HepG2 (cell line): ENCODE data around the gene MAP1LC3A. TPM values are rescaled to one million over a fixed set of nuclear protein-coding genes. Genes with fewer than 3 reads are reported as not detected.
A peak's percentile ranks its signal among the peaks of the same experiment; 100 is the strongest.

Experiments used
- GATAD1 ChIP-seq: IDR thresholded peaks from 2 replicates; pipeline ENCODE4 v1.6.1; 2016; ENCODE audit warnings: missing genetic modification reagents, missing compliant biosample characterization
- HMG20B ChIP-seq: conservative IDR thresholded peaks from 2 replicates; pipeline ENCODE4 v1.6.1; 2016; ENCODE audit warnings: missing genetic modification reagents, missing compliant biosample characterization
- KDM5A ChIP-seq: fragments of 200-600 bp; sonication (generic); IDR thresholded peaks from 2 replicates; pipeline ENCODE4 v1.7.0; 2018; ENCODE audit warnings: antibody characterized with exemption, mild to moderate bottlenecking, low read length, borderline replicate concordance
- MEIS1 ChIP-seq: sonication (generic); formaldehyde crosslinking; IDR thresholded peaks from 2 replicates; pipeline ENCODE4 v1.9.0; 2021; ENCODE audit warnings: mild to moderate bottlenecking, missing genetic modification reagents, moderate library complexity, borderline replicate concordance
- NR2F6 ChIP-seq, 2 experiments: IDR thresholded peaks; 2 replicates each; pipeline ENCODE4 v1.6.1; 2016; ENCODE audit warnings: antibody characterized with exemption in 1 of 2, mild to moderate bottlenecking in 1 of 2
- PHF5A ChIP-seq: IDR thresholded peaks from one replicate; pipeline ENCODE4 v1.6.1; 2018; ENCODE audit warnings: low read depth, missing genetic modification reagents; ENCODE audit not compliant: unreplicated experiment
- PRDM4 ChIP-seq: sonication (generic); formaldehyde crosslinking; IDR thresholded peaks from 2 replicates; pipeline ENCODE4 v1.9.0; 2021; ENCODE audit warnings: missing genetic modification reagents, borderline replicate concordance
- SMAD1 ChIP-seq: sonication (generic); formaldehyde crosslinking; IDR thresholded peaks from 2 replicates; pipeline ENCODE4 v1.4.0; 2020; ENCODE audit warnings: missing genetic modification reagents, low read depth, mild to moderate bottlenecking, borderline replicate concordance
- SP2 ChIP-seq: sonication (generic); formaldehyde crosslinking; IDR thresholded peaks from 2 replicates; pipeline ENCODE4 v1.5.1; 2020; ENCODE audit warnings: mild to moderate bottlenecking, missing genetic modification reagents
- YY1 ChIP-seq: IDR thresholded peaks from 2 replicates; pipeline ENCODE4 v1.6.1; 2011; ENCODE audit warnings: low read length, low read depth, moderate library complexity, mild to moderate bottlenecking; ENCODE audit not compliant: insufficient read depth, insufficient replicate concordance
- ZBTB20 ChIP-seq: sonication (generic); formaldehyde crosslinking; IDR thresholded peaks from 2 replicates; pipeline ENCODE4 v1.8.1; 2023; ENCODE audit warnings: missing genetic modification reagents, low read depth, mild to moderate bottlenecking, borderline replicate concordance
- ZBTB4 ChIP-seq: sonication (generic); formaldehyde crosslinking; IDR thresholded peaks from 2 replicates; pipeline ENCODE4 v1.4.0; 2020; ENCODE audit warnings: missing genetic modification reagents, mild to moderate bottlenecking, borderline replicate concordance
- ZNF235 ChIP-seq: sonication (generic); formaldehyde crosslinking; IDR thresholded peaks from 2 replicates; pipeline ENCODE4 v1.8.1; 2023; ENCODE audit warnings: mild to moderate bottlenecking, missing genetic modification reagents, borderline replicate concordance
- ZNF552 ChIP-seq: sonication (generic); formaldehyde crosslinking; IDR thresholded peaks from 2 replicates; pipeline ENCODE4 v1.9.0; 2022; ENCODE audit warnings: missing genetic modification reagents, mild to moderate bottlenecking, borderline replicate concordance
- ZNF567 ChIP-seq: sonication (generic); formaldehyde crosslinking; IDR thresholded peaks from 2 replicates; pipeline ENCODE4 v1.8.1; 2023; ENCODE audit warnings: mild to moderate bottlenecking, missing genetic modification reagents, borderline replicate concordance
- ZNF660 ChIP-seq: sonication (generic); formaldehyde crosslinking; IDR thresholded peaks from 2 replicates; pipeline ENCODE4 v1.5.1; 2020; ENCODE audit warnings: mild to moderate bottlenecking, low read depth, missing genetic modification reagents, borderline replicate concordance
- ZNF775 ChIP-seq: sonication (generic); formaldehyde crosslinking; IDR thresholded peaks from 2 replicates; pipeline ENCODE4 v1.4.0; 2020; ENCODE audit warnings: missing genetic modification reagents, mild to moderate bottlenecking, moderate library complexity, borderline replicate concordance
- ZNF781 ChIP-seq: sonication (generic); formaldehyde crosslinking; IDR thresholded peaks from 2 replicates; pipeline ENCODE4 v1.5.1; 2020; ENCODE audit warnings: borderline replicate concordance, mild to moderate bottlenecking, missing genetic modification reagents; ENCODE audit errors: not compliant biosample characterization
- ZUFSP ChIP-seq: sonication (generic); formaldehyde crosslinking; IDR thresholded peaks from 2 replicates; pipeline ENCODE4 v1.9.0; 2021; ENCODE audit warnings: missing genetic modification reagents, mild to moderate bottlenecking, borderline replicate concordance
- polyA plus RNA-seq, 8 experiments: library from polyadenylated mRNA; depleted of rRNA in 3 of 8; stranded (reverse) in 7 of 8; unstranded in 1 of 8; fragments of >200 nt; fragmentation: Illumina TruSeq in 4 of 8; extraction: Trizol in 4 of 8; gene quantifications; 2 replicates each; pipeline versions ENCODE4 v1.2.1 to v1.2.3, GENCODE V29; 2011 to 2016; ENCODE audit warnings: low read depth in 4 of 8, missing spikeins in 1 of 8, mixed read lengths in 1 of 8; ENCODE audit not compliant: insufficient read depth in 1 of 8
- total RNA-seq, 5 experiments: library from RNA; depleted of rRNA; stranded (reverse); fragments of >200 nt; fragmentation: Illumina TruSeq; extraction: Trizol; gene quantifications; 2 replicates each; pipeline ENCODE4 v1.2.3, GENCODE V29; 2016; ENCODE audit warnings: low read depth in 1 of 5

The MAP1LC3A gene
- total and polyA plus RNA-seq, 2 of the 13 experiments (the other 11 are each of a cell fraction or from before 2014, with no cell fraction given), result not detected

- TF ChIP-seq GATAD1, result peak; percentile 49; the same call in 1 of the 2 replicates
- peak; percentile 78; the same call in 1 of the 2 replicates for TF ChIP-seq SMAD1 (CRISPR knock-in tag)
- peak; percentile 41 for TF ChIP-seq ZNF781 (CRISPR knock-in tag)
- peak; percentile 63; the same call in 1 of the 2 replicates for TF ChIP-seq ZNF235 (CRISPR knock-in tag)
- no peak for TF ChIP-seq ZNF660 (CRISPR knock-in tag)
- TF ChIP-seq ZBTB20, result peak; percentile 63; the same call in 1 of the 2 replicates
- TF ChIP-seq ZBTB4 (CRISPR knock-in tag), result peak; percentile 80; the same call in 1 of the 2 replicates
- TF ChIP-seq KDM5A, result no peak
- TF ChIP-seq YY1, result peak; percentile 47
- 0 out of 2 replicates have a peak, but pooled peaks have one; percentile 63 for TF ChIP-seq ZNF567 (CRISPR knock-in tag)
- no peak for TF ChIP-seq PRDM4 (CRISPR knock-in tag)
- no peak for TF ChIP-seq ZNF775 (CRISPR knock-in tag)
- no peak for TF ChIP-seq NR2F6 (IDR thresholded peaks at IDR 0.05)
- peak; percentile 52; the same call in 1 of the 2 replicates for TF ChIP-seq NR2F6 (CRISPR knock-in tag; IDR thresholded peaks at IDR 0.05)
- TF ChIP-seq ZUFSP (CRISPR knock-in tag), result no peak
- no peak for TF ChIP-seq ZNF552
- TF ChIP-seq SP2 (CRISPR knock-in tag), result 0 out of 2 replicates have a peak, but pooled peaks have one; percentile 20
- peak; percentile 70; the same call in 1 of the 2 replicates for TF ChIP-seq MEIS1 (CRISPR knock-in tag)
- TF ChIP-seq HMG20B (CRISPR knock-in tag), result no peak
- TF ChIP-seq PHF5A (CRISPR knock-in tag), result no peak
Observed at GRCh38 chr20:34522969-34523871, 35.3 kb upstream of the MAP1LC3A start (continued).
